ENCODE results near the gene SLC2A1.
"Not testable (repeated sequence)": the region's sequence is repeated elsewhere in the genome, so short reads cannot be mapped to it uniquely, and the experiment has no call there.

Gene SLC2A1

GRCh38 chr1:42923367-42924081, 35.1 kb downstream of the SLC2A1 start:
- no peak for DNase-seq (ENCODE audit: low read depth)
- H3K4me3 ChIP-seq (ENCODE audit: low read depth, low read length) = peak overlapping the region; percentile 76
- TF ChIP-seq CTCF (IDR thresholded peaks at IDR 0.05; ENCODE audit: control insufficient read depth, extremely low read depth, insufficient read depth) = no peak

GRCh38 chr1:42922687-42923366, 35.8 kb downstream of the SLC2A1 start:
- peak; percentile 78 for TF ChIP-seq CTCF (IDR thresholded peaks at IDR 0.05; ENCODE audit: control insufficient read depth, extremely low read depth, insufficient read depth)
- DNase-seq (ENCODE audit: low read depth) = no peak
- no peak overlapping the region for H3K4me3 ChIP-seq (ENCODE audit: low read depth, low read length)

- no peak for TF ChIP-seq CTCF (IDR thresholded peaks at IDR 0.05; ENCODE audit: control insufficient read depth, extremely low read depth, insufficient read depth)
- H3K4me3 ChIP-seq (ENCODE audit: low read depth, low read length) = no peak overlapping the region
- no peak for DNase-seq (ENCODE audit: low read depth)
Observed at GRCh38 chr1:42921769-42922168, 36.9 kb downstream of the SLC2A1 start.

- not testable (repeated sequence) for DNase-seq (ENCODE audit: low read depth); H3K4me3 ChIP-seq (ENCODE audit: low read depth, low read length)
Observed at GRCh38 chr1:42919651-42920050, 39.0 kb downstream of the SLC2A1 start.

- no peak overlapping the region for H3K4me3 ChIP-seq (ENCODE audit: low read depth, low read length)
- DNase-seq (ENCODE audit: low read depth) = no peak
- TF ChIP-seq CTCF (IDR thresholded peaks at IDR 0.05; ENCODE audit: control insufficient read depth, extremely low read depth, insufficient read depth) = no peak
Observed at GRCh38 chr1:42917241-42917495, 41.5 kb downstream of the SLC2A1 start.

- no peak overlapping the region for H3K4me3 ChIP-seq (ENCODE audit: low read depth, low read length)
- no peak for TF ChIP-seq CTCF (IDR thresholded peaks at IDR 0.05; ENCODE audit: control insufficient read depth, extremely low read depth, insufficient read depth)
- no peak for DNase-seq (ENCODE audit: low read depth)
Observed at GRCh38 chr1:42915456-42915855, 43.2 kb downstream of the SLC2A1 start.

- DNase-seq (ENCODE audit: low read depth) = no peak
- no peak for TF ChIP-seq CTCF (IDR thresholded peaks at IDR 0.05; ENCODE audit: control insufficient read depth, extremely low read depth, insufficient read depth)
- no peak overlapping the region for H3K4me3 ChIP-seq (ENCODE audit: low read depth, low read length)
Observed at GRCh38 chr1:42914092-42914627, 44.5 kb downstream of the SLC2A1 start.
